Measurements from ENCODE around the gene TBL1XR1.

DNA sequence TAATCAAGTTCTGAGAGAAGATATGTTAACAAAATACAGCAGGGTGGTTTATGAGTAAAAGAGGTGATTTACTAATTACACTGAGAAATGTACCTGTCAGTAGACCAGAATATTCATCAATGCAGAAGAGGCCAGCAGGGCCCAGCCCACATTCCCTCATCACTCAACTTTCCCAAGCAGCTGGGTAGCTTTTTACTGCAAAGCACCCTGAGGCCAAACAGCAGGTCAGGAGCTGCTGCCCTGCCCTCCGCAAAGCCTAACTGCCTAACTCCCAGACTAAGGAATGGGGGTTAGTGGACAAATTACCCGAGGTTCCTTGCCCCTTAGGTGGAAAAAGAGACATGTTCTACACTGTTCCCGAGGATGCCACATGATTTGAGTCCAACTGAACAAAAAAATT is 108.2 kb downstream of the TBL1XR1 start:
- TF ChIP-seq, protein P1, sequence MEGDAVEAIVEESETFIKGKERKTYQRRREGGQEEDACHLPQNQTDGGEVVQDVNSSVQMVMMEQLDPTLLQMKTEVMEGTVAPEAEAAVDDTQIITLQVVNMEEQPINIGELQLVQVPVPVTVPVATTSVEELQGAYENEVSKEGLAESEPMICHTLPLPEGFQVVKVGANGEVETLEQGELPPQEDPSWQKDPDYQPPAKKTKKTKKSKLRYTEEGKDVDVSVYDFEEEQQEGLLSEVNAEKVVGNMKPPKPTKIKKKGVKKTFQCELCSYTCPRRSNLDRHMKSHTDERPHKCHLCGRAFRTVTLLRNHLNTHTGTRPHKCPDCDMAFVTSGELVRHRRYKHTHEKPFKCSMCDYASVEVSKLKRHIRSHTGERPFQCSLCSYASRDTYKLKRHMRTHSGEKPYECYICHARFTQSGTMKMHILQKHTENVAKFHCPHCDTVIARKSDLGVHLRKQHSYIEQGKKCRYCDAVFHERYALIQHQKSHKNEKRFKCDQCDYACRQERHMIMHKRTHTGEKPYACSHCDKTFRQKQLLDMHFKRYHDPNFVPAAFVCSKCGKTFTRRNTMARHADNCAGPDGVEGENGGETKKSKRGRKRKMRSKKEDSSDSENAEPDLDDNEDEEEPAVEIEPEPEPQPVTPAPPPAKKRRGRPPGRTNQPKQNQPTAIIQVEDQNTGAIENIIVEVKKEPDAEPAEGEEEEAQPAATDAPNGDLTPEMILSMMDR (IDR thresholded peaks at IDR 0.05), result no peak
- TF ChIP-seq POLR2A (IDR thresholded peaks at IDR 0.05), result no peak
